ENCODE results near the gene NELL1.

The NELL1 gene

DNA sequence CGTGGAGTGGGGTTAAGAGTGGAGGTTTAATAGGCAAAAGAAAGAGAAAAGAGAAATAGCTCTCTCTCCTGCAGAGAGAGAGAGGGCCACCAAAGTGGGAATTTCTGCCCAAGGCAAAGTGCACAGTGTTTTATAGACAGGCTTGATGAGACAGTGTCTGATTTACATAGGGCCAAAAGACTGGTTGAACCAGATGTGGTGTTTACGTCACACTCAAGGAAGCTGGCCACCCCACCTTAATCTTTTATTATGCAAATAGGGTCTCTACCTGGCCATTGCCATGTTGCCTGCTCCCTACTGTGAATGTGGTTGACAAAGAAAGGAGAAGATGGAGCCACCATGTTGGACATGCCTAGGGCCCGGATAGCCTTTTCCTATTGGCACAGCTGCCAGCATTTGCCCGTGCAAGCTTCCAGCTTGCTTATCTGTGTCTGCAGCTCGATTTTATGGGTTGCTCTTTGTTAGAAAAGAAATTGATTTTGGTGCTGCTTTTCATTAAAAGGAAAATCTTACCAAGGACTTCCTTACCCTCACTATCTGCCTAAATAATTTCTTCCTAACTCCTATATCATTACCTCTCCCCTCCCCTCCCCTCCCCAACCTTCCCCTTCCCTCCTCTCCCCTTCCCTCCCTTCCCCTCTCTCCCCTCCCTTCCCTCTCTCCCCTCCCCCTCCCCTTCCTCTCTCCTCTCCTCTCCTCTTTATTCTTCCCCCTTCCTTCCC, 436.0 kb downstream of the NELL1 start:
- H3K4ac ChIP-seq (ENCODE audit: low read depth in 1 of 2, low read length in 2 of 2) = no peak overlapping the region
- WGBS = 39% methylated on average over 2 of the region's 5 CpGs
- H3K23ac ChIP-seq (ENCODE audit: low read length in 2 of 2) = no peak overlapping the region
- no peak for DNase-seq
- no peak overlapping the region for H3K18ac ChIP-seq (ENCODE audit: low read depth in 1 of 2, low read length in 2 of 2)
- H3K27ac ChIP-seq (ENCODE audit: low read length, poor library complexity, severe bottlenecking) = no peak overlapping the region
- no peak overlapping the region for H2AFZ ChIP-seq (ENCODE audit: low read depth, low read length)
- peaks cover 11% of the 10 kb centered on the region for H3K9me3 ChIP-seq (ENCODE audit: control insufficient read depth, low read length)
- no peaks in the 10 kb centered on the region for H3K4me1 ChIP-seq (ENCODE audit: control insufficient read depth, insufficient read depth, low read depth, low read length)
- no peak overlapping the region for H2BK5ac ChIP-seq (ENCODE audit: low read depth, low read length, poor library complexity, severe bottlenecking)
- no peaks in the 10 kb centered on the region for H3K27me3 ChIP-seq (ENCODE audit: control insufficient read depth in 1 of 2, insufficient read depth in 1 of 2, low read length in 2 of 2)
- no peak overlapping the region for H3K4me3 ChIP-seq (ENCODE audit: insufficient read depth in 1 of 2, low read depth in 1 of 2, low read length in 2 of 2)
- H4K8ac ChIP-seq (ENCODE audit: low read length) = no peak overlapping the region
- no peak overlapping the region for H4K91ac ChIP-seq (ENCODE audit: low read length)
- no peak overlapping the region for H2AK5ac ChIP-seq (ENCODE audit: low read length, severe bottlenecking)
- H2BK120ac ChIP-seq (ENCODE audit: low read depth, low read length) = no peak overlapping the region
- no peak overlapping the region for H2BK15ac ChIP-seq (ENCODE audit: low read depth, poor library complexity, severe bottlenecking)
- H3K14ac ChIP-seq (ENCODE audit: low read length in 2 of 2) = no peak overlapping the region
- no peak overlapping the region for H2BK12ac ChIP-seq (ENCODE audit: low read length in 2 of 2)
- no peaks in the 10 kb centered on the region for H3K36me3 ChIP-seq (ENCODE audit: control insufficient read depth in 1 of 2, insufficient read depth in 2 of 2, low read depth in 1 of 2, low read length in 2 of 2)
- H3K9ac ChIP-seq (ENCODE audit: low read length) = no peak overlapping the region
- H3K79me1 ChIP-seq (replicated peaks; ENCODE audit: low read length, poor library complexity, severe bottlenecking) = no peaks in the 10 kb centered on the region
- no peak overlapping the region for H3K4me2 ChIP-seq (ENCODE audit: low read length, poor library complexity, severe bottlenecking)

DNA sequence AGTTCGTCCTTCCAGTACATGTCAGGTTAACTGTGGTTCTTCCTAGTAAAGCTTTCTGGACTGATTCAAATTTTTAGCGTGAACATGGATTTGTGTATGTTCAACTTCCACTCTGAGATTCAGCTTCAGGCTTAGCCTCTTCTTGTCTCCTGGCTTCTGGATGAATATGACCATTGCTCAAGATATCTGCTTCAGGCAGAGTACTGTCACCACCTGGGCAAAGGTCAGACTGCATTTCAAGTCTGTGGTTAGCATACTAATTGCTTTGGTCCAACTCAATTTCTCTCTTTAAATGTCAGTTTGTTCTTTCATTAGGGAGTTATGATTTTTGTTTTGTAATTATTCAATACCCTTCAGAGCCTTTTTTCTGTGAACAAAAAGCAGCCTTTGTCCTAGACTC, 440.0 kb downstream of the NELL1 start:
- H3K36me3 ChIP-seq (ENCODE audit: control insufficient read depth in 1 of 2, insufficient read depth in 2 of 2, low read depth in 1 of 2, low read length in 2 of 2) = no peaks in the 10 kb centered on the region
- H3K9me3 ChIP-seq (ENCODE audit: control insufficient read depth, low read length) = peaks cover 6% of the 10 kb centered on the region
- H3K4me1 ChIP-seq (ENCODE audit: control insufficient read depth, insufficient read depth, low read depth, low read length) = no peaks in the 10 kb centered on the region
- H2BK15ac ChIP-seq (ENCODE audit: low read depth, poor library complexity, severe bottlenecking) = no peak overlapping the region
- no peak overlapping the region for H2AK5ac ChIP-seq (ENCODE audit: low read length, severe bottlenecking)
- no peak overlapping the region for H3K4me2 ChIP-seq (ENCODE audit: low read length, poor library complexity, severe bottlenecking)
- H3K18ac ChIP-seq (ENCODE audit: low read depth in 1 of 2, low read length in 2 of 2) = no peak overlapping the region
- H3K4me3 ChIP-seq (ENCODE audit: insufficient read depth in 1 of 2, low read depth in 1 of 2, low read length in 2 of 2) = no peak overlapping the region
- WGBS = 87% methylated on average over 2 of the region's 2 CpGs
- no peak overlapping the region for H3K23ac ChIP-seq (ENCODE audit: low read length in 2 of 2)
- no peak overlapping the region for H2AFZ ChIP-seq (ENCODE audit: low read depth, low read length)
- no peaks in the 10 kb centered on the region for H3K27me3 ChIP-seq (ENCODE audit: control insufficient read depth in 1 of 2, insufficient read depth in 1 of 2, low read length in 2 of 2)
- H2BK5ac ChIP-seq (ENCODE audit: low read depth, low read length, poor library complexity, severe bottlenecking) = no peak overlapping the region
- no peak overlapping the region for H2BK12ac ChIP-seq (ENCODE audit: low read length in 2 of 2)
- H3K14ac ChIP-seq (ENCODE audit: low read length in 2 of 2) = no peak overlapping the region
- no peak overlapping the region for H4K91ac ChIP-seq (ENCODE audit: low read length)
- H3K4ac ChIP-seq (ENCODE audit: low read depth in 1 of 2, low read length in 2 of 2) = no peak overlapping the region
- no peak overlapping the region for H2BK120ac ChIP-seq (ENCODE audit: low read depth, low read length)
- no peak for DNase-seq
- no peaks in the 10 kb centered on the region for H3K79me1 ChIP-seq (replicated peaks; ENCODE audit: low read length, poor library complexity, severe bottlenecking)
- no peak overlapping the region for H3K27ac ChIP-seq (ENCODE audit: low read length, poor library complexity, severe bottlenecking)
- no peak overlapping the region for H3K9ac ChIP-seq (ENCODE audit: low read length)
- H4K8ac ChIP-seq (ENCODE audit: low read length) = no peak overlapping the region

DNA sequence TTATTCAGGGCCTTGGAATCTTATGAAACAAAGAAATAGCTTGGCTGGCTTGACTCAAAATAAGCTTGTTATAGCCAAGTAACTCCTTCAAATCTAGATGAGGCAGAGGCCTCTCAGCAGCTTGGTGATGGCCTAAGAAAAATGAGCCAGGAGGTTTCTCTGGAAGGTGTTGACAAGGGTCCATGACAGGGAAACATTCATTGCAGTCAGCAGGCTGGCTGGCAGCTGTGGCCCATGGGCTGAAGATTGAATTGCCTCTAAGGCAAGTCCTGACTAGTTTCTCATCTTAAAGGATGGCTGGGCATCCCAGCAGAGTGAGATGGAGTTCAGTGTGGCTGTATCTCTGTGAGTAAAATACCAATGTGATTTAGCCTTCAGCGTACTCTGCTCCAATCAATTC, 441.0 kb downstream of the NELL1 start:
- H2BK12ac ChIP-seq (ENCODE audit: low read length in 2 of 2) = no peak overlapping the region
- no peak overlapping the region for H3K18ac ChIP-seq (ENCODE audit: low read depth in 1 of 2, low read length in 2 of 2)
- no peak overlapping the region for H3K14ac ChIP-seq (ENCODE audit: low read length in 2 of 2)
- no peak overlapping the region for H2BK120ac ChIP-seq (ENCODE audit: low read depth, low read length)
- H3K9ac ChIP-seq (ENCODE audit: low read length) = no peak overlapping the region
- H2BK15ac ChIP-seq (ENCODE audit: low read depth, poor library complexity, severe bottlenecking) = no peak overlapping the region
- H3K27ac ChIP-seq (ENCODE audit: low read length, poor library complexity, severe bottlenecking) = no peak overlapping the region
- no peak overlapping the region for H2AFZ ChIP-seq (ENCODE audit: low read depth, low read length)
- H3K4me1 ChIP-seq (ENCODE audit: control insufficient read depth, insufficient read depth, low read depth, low read length) = no peaks in the 10 kb centered on the region
- whole genome bisulfite sequencing = 75% methylated on average over 1 of the region's 1 CpG
- no peak overlapping the region for H3K4me2 ChIP-seq (ENCODE audit: low read length, poor library complexity, severe bottlenecking)
- no peaks in the 10 kb centered on the region for H3K79me1 ChIP-seq (replicated peaks; ENCODE audit: low read length, poor library complexity, severe bottlenecking)
- no peak overlapping the region for H3K23ac ChIP-seq (ENCODE audit: low read length in 2 of 2)
- DNase-seq = no peak
- no peak overlapping the region for H2BK5ac ChIP-seq (ENCODE audit: low read depth, low read length, poor library complexity, severe bottlenecking)
- H3K4me3 ChIP-seq (ENCODE audit: insufficient read depth in 1 of 2, low read depth in 1 of 2, low read length in 2 of 2) = no peak overlapping the region
- H3K36me3 ChIP-seq (ENCODE audit: control insufficient read depth in 1 of 2, insufficient read depth in 2 of 2, low read depth in 1 of 2, low read length in 2 of 2) = no peaks in the 10 kb centered on the region
- no peaks in the 10 kb centered on the region for H3K9me3 ChIP-seq (ENCODE audit: control insufficient read depth, low read length)
- H4K8ac ChIP-seq (ENCODE audit: low read length) = no peak overlapping the region
- no peak overlapping the region for H2AK5ac ChIP-seq (ENCODE audit: low read length, severe bottlenecking)
- H3K4ac ChIP-seq (ENCODE audit: low read depth in 1 of 2, low read length in 2 of 2) = no peak overlapping the region
- no peaks in the 10 kb centered on the region for H3K27me3 ChIP-seq (ENCODE audit: control insufficient read depth in 1 of 2, insufficient read depth in 1 of 2, low read length in 2 of 2)
- H4K91ac ChIP-seq (ENCODE audit: low read length) = no peak overlapping the region

DNA sequence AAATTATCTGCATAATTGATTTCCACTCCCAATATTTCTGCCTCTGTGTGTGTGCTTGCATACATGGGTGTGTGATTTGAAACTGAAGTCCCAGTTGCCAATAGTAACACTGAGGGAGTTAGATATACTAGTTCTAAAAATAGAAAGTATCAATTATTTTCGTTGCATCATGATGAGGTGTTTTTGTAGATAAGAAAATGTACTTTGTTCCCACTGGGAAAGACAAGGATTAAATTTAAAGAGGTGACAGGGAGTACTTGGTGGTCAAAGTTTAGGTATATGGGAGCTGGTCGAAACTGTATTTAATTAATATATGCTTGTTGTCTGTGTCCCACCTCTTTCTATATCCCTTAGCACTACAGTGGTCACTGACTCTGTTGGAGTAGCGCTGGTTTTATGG, 444.5 kb downstream of the NELL1 start:
- Histone ChIP-seq H3K4me2 (ENCODE audit: low read length, poor library complexity, severe bottlenecking) (no peak overlapping the region), H3K79me1 (replicated peaks; ENCODE audit: low read length, poor library complexity, severe bottlenecking) (no peaks in the 10 kb centered on the region), H3K14ac (ENCODE audit: low read length in 2 of 2) (no peak overlapping the region), H3K4me1 (ENCODE audit: control insufficient read depth, insufficient read depth, low read depth, low read length) (no peaks in the 10 kb centered on the region), H3K4ac (ENCODE audit: low read depth in 1 of 2, low read length in 2 of 2) (no peak overlapping the region), H2AFZ (ENCODE audit: low read depth, low read length) (no peak overlapping the region), H2BK12ac (ENCODE audit: low read length in 2 of 2) (no peak overlapping the region), H4K8ac (ENCODE audit: low read length) (no peak overlapping the region), H4K91ac (ENCODE audit: low read length) (no peak overlapping the region), H3K9me3 (ENCODE audit: control insufficient read depth, low read length) (no peaks in the 10 kb centered on the region), H3K18ac (ENCODE audit: low read depth in 1 of 2, low read length in 2 of 2) (no peak overlapping the region), H2BK15ac (ENCODE audit: low read depth, poor library complexity, severe bottlenecking) (no peak overlapping the region), H3K23ac (ENCODE audit: low read length in 2 of 2) (no peak overlapping the region), H2BK120ac (ENCODE audit: low read depth, low read length) (no peak overlapping the region), H2BK5ac (ENCODE audit: low read depth, low read length, poor library complexity, severe bottlenecking) (no peak overlapping the region), H3K4me3 (ENCODE audit: insufficient read depth in 1 of 2, low read depth in 1 of 2, low read length in 2 of 2) (no peak overlapping the region), H3K36me3 (ENCODE audit: control insufficient read depth in 1 of 2, insufficient read depth in 2 of 2, low read depth in 1 of 2, low read length in 2 of 2) (no peaks in the 10 kb centered on the region), H3K27ac (ENCODE audit: low read length, poor library complexity, severe bottlenecking) (no peak overlapping the region), H2AK5ac (ENCODE audit: low read length, severe bottlenecking) (no peak overlapping the region), H3K27me3 (ENCODE audit: control insufficient read depth in 1 of 2, insufficient read depth in 1 of 2, low read length in 2 of 2) (no peaks in the 10 kb centered on the region), H3K9ac (ENCODE audit: low read length) (no peak overlapping the region)
- DNase-seq = no peak
- 49% methylated on average over 2 of the region's 3 CpGs for WGBS

All from mesenchymal stem cell (in vitro differentiated cells and primary cell).